Measurements from ENCODE around the gene HLA-DPB1. TPM values are rescaled to one million over a fixed set of nuclear protein-coding genes. Genes with fewer than 3 reads are reported as not detected.

Gene HLA-DPB1
- total RNA-seq, 1 donor from 2014 or later: 14.4 TPM

GRCh38 chr6:33076406-33076934 is 680 bp downstream of the HLA-DPB1 start:
- Mint-ChIP-seq H3K27me3 (ENCODE audit: unreplicated experiment) (peaks cover 4% of the 10 kb centered on the region), H3K27ac (ENCODE audit: unreplicated experiment) (no peak overlapping the region), H3K9me3 (ENCODE audit: unreplicated experiment) (no peaks in the 10 kb centered on the region), H3K36me3 (ENCODE audit: low read depth, unreplicated experiment) (no peaks in the 10 kb centered on the region), H3K4me3 (ENCODE audit: unreplicated experiment) (no peak overlapping the region), H3K4me1 (ENCODE audit: unreplicated experiment) (peaks cover 8% of the 10 kb centered on the region)
- no peak for TF ChIP-seq CTCF (IDR thresholded peaks at IDR 0.05; ENCODE audit: unreplicated experiment)
- DNase-seq (ENCODE audit: low spot score): no peak

DNA sequence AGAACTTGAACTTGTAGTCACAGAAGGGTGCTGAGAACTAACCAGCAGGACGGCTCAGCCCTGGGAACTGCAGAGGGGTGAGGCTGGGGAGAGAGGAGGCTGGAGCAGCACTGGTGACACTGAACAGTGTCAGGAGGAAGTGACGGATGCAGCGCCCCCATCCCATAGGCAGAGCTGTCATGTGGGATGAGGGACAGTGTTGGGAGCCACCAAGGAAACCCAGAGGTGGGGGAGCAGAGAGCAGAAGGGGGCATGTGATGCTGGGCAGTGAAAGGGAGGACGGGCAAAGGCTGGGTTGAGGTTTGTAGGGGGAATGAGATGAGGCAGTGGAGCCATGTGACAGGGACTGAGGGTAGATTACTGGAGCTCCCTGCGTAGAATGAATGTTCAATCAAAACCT is 2.1 kb downstream of the HLA-DPB1 start:
- peaks cover 20% of the 10 kb centered on the region for H3K4me1 Mint-ChIP-seq (ENCODE audit: unreplicated experiment)
- H3K4me3 Mint-ChIP-seq (ENCODE audit: unreplicated experiment): peak overlapping the region; percentile 8
- no peak overlapping the region for H3K27ac Mint-ChIP-seq (ENCODE audit: unreplicated experiment)
- peaks cover 8% of the 10 kb centered on the region for H3K27me3 Mint-ChIP-seq (ENCODE audit: unreplicated experiment)
- no peaks in the 10 kb centered on the region for H3K36me3 Mint-ChIP-seq (ENCODE audit: low read depth, unreplicated experiment)
- H3K9me3 Mint-ChIP-seq (ENCODE audit: unreplicated experiment): no peaks in the 10 kb centered on the region
- no peak for DNase-seq (ENCODE audit: low spot score)
- no peak for TF ChIP-seq CTCF (IDR thresholded peaks at IDR 0.05; ENCODE audit: unreplicated experiment)

DNA sequence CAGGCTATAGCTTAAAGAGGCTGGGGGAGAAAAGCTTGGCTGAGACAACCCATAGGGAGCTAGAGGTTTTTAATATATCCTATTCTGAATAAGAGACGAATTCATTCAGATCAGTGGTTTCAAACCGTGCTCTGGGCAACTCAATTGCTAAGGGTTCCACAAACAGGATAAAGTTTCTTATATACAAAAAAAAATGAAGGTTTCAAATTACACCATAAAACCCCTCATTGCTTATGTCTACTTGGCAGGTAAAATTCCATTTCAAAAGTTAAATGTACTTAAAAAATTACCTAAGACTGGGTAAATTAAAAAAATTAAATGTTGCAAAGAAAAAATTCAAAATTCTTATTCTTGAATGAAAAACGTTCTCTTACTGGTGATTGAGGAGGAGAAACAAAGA is 2.7 kb downstream of the HLA-DPB1 start:
- no peaks in the 10 kb centered on the region for H3K9me3 Mint-ChIP-seq (ENCODE audit: unreplicated experiment)
- no peak for DNase-seq (ENCODE audit: low spot score)
- H3K4me3 Mint-ChIP-seq (ENCODE audit: unreplicated experiment): no peak overlapping the region
- peaks cover 21% of the 10 kb centered on the region for H3K4me1 Mint-ChIP-seq (ENCODE audit: unreplicated experiment)
- no peaks in the 10 kb centered on the region for H3K36me3 Mint-ChIP-seq (ENCODE audit: low read depth, unreplicated experiment)
- no peak for TF ChIP-seq CTCF (IDR thresholded peaks at IDR 0.05; ENCODE audit: unreplicated experiment)
- peaks cover 8% of the 10 kb centered on the region for H3K27me3 Mint-ChIP-seq (ENCODE audit: unreplicated experiment)
- no peak overlapping the region for H3K27ac Mint-ChIP-seq (ENCODE audit: unreplicated experiment)

GRCh38 chr6:33078919-33079521 is 3.2 kb downstream of the HLA-DPB1 start:
- H3K27ac Mint-ChIP-seq (ENCODE audit: unreplicated experiment): no peak overlapping the region
- H3K4me3 Mint-ChIP-seq (ENCODE audit: unreplicated experiment): no peak overlapping the region
- peaks cover 8% of the 10 kb centered on the region for H3K27me3 Mint-ChIP-seq (ENCODE audit: unreplicated experiment)
- H3K4me1 Mint-ChIP-seq (ENCODE audit: unreplicated experiment): peaks cover 21% of the 10 kb centered on the region
- no peak for DNase-seq (ENCODE audit: low spot score)
- no peak for TF ChIP-seq CTCF (IDR thresholded peaks at IDR 0.05; ENCODE audit: unreplicated experiment)
- H3K9me3 Mint-ChIP-seq (ENCODE audit: unreplicated experiment): no peaks in the 10 kb centered on the region
- H3K36me3 Mint-ChIP-seq (ENCODE audit: low read depth, unreplicated experiment): no peaks in the 10 kb centered on the region

DNA sequence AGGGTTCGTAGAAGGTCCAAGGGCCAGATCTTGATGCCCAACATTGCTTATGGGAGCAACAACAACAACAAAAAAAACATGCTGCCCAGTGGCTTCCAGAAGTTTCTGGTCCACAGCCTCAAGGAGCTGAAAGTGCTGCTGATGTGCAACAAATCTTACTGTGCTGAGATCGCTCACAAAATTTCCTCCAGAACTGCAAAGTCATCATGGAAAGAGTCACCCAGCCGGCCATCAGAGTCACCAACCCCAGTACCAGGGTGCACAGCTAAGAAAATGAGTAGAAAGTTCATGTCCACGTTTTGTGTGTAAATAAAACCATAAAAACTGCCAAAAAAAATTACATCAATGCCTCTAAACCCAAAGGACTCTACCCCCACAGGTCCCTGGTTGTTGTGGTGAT is 3.8 kb downstream of the HLA-DPB1 start:
- Mint-ChIP-seq H3K4me1 (ENCODE audit: unreplicated experiment) (peaks cover 21% of the 10 kb centered on the region), H3K36me3 (ENCODE audit: low read depth, unreplicated experiment) (no peaks in the 10 kb centered on the region)

More for the DNA sequence above, 3.8 kb downstream of the HLA-DPB1 start:
- no peak overlapping the region for H3K4me3 Mint-ChIP-seq (ENCODE audit: unreplicated experiment)
- no peaks in the 10 kb centered on the region for H3K9me3 Mint-ChIP-seq (ENCODE audit: unreplicated experiment)
- no peak overlapping the region for H3K27ac Mint-ChIP-seq (ENCODE audit: unreplicated experiment)
- DNase-seq (ENCODE audit: low spot score): no peak
- TF ChIP-seq CTCF (IDR thresholded peaks at IDR 0.05; ENCODE audit: unreplicated experiment): no peak
- H3K27me3 Mint-ChIP-seq (ENCODE audit: unreplicated experiment): peaks cover 8% of the 10 kb centered on the region

Data from endothelial cell (in vitro differentiated cells).